ENCODE data around the gene GLYR1.

The GLYR1 gene

DNA sequence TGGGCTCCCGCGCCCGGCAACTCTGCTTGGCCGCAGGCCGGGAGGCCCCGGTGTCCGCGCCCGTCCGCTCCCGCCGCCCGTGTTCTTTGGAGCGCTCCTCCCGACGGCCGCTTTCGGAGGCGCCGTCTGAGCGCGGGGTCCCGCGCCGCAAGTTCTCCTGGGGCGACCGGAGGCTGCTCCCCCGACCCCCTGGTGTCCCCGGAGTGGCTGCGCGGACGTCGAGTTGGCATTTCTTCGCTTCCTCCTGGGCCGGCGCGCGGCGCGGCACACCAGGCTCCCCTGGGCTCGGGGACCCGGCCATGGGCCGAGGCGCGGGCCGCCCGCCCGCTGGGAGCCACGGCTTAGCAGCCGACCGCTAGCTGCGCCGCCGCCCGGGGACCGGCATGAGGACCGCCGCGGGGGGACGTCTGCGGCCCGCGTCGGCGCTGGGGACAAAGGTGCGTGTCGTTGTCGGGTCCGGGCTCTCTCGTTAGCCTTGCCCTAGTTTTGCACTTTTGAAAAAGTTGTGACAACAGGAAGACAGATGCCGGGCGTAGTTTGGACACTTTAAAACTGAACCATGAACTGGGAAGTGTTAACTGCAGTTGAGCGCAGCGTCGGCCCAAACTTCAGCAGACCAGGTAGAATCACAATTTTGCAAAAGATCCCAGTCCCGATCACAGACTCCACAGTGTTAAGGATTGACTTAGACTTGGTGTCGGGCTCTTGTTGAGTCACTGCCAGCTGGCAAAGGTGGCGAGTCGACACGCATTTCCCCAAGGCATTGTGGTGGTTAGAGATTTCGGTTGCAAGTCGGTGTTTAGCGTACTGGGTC is 893 bp upstream of the GLYR1 start:
- DNase-seq (ENCODE audit: low read depth): peak; percentile 24

DNA sequence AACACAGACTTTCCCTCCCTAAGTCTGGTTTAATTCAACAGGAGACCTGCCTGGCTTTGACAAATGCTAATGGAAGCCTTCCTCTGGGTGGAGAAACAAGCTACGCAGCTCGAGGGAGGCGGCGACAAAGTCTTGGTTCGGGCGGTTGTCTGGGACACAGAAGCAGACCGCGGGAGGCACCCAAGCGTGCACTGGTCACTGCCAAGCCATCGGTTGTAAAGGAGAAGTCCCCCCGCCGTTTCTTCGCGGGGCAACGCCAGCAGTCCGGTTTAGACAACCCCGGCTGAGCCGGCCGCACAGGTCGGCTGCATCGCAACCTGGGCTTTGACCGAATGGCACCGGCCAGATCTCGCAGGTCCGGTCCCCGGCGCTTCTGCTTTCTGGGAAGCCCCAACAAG is 586 bp downstream of the GLYR1 start:
- DNase-seq (ENCODE audit: low read depth): peak; percentile 33

DNA sequence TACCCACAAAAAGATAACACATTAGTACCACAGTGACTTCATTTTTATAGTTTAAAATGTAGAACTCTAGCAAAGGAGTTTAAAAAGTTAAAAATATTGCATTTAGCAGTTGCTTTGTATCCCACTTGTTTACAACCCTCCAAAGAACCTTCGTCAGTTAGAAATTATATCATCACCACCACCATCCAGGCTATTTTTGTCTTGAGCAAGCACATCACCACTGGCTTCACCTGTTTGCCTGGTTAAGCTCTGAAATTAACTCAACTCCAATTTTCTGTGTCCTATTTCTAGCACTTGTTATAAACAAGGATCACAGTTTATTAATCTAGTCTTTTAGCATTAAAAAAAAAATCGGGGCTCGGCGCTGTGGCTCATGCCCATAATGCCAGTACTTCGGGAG is 6.1 kb downstream of the GLYR1 start:
- DNase-seq (ENCODE audit: low read depth): no peak

- DNase-seq (ENCODE audit: low read depth): no peak
These were observed 7.1 kb downstream of the GLYR1 start for GRCh38 chr16:4839942-4840341.

- no peak for DNase-seq (ENCODE audit: low read depth)
These were observed 9.2 kb downstream of the GLYR1 start for GRCh38 chr16:4837733-4838501.

GRCh38 chr16:4836727-4837126 is 10.4 kb downstream of the GLYR1 start:
- DNase-seq (ENCODE audit: low read depth): no peak

DNA sequence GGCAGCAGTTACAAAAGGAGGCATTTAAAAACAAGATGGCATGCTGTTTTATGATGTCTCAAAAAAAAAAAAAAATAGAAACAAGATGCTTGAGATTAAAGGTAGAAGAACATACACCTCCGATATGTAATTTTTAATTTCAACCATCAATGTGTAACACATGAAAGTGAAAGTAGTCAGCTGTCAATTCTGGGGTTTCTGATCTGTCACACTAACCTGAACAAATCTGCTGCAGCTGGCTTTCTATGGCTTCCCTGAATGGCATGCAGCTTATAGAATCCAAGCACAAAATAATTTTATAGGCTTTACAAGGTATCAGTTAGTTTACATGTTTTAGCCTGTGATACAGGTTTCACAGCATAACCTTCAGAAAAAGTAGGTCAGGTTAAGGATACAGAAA is 13.5 kb downstream of the GLYR1 start:
- no peak for DNase-seq (ENCODE audit: low read depth)

DNA sequence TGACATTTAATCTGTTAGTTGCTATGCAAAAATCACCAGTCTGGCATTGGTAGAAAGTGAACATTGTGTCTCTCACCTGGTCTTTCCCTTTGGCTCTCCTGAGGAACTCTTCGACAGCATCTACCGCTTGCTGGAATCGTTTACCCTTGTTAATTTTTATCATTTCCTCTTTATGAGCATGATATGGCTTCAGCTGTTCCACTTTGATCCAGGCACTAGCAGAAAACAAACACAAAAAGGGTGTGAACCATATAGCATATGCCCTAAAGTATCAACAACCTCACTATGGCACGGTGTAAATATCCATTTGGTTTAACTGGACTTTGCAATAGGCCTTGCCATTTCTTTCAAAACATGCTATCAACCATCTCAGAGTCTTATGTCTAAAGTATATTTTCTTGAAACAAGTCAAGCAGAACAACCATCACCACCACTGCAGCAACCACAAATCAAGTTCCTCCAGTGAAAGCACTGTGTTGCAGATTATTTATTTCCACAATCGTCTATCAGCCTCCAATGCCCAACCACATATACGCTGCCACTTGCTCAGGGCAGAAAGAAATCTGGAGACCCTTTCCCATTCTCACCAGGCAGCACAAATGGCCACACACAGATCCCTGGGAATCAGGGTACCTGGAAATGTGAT is 14.3 kb downstream of the GLYR1 start:
- no peak for DNase-seq (ENCODE audit: low read depth)

DNA sequence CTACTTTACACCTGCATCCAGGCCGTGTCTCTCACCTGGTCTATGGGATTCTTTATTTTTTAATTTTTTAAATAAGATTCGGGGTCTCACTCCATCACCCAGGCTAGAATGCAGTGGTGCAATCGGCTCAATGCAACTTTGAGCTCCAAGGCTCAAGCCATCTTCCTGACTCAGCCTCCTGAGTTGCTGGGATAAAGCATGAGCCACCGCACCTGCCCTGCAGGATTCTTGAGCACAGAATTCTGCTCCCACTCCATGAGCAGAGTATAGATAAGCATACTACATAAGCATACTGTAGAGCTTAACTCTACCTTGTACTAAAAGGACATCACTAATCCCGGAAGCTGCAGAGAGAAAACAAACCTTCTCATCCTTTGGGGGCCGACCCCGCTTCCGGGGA is 15.5 kb downstream of the GLYR1 start:
- DNase-seq (ENCODE audit: low read depth): no peak

- DNase-seq (ENCODE audit: low read depth): no peak
These were observed 16.7 kb downstream of the GLYR1 start for GRCh38 chr16:4830408-4830807.

- DNase-seq (ENCODE audit: low read depth): peak; percentile 11
These were observed 18.3 kb downstream of the GLYR1 start for GRCh38 chr16:4828567-4829321.

DNA sequence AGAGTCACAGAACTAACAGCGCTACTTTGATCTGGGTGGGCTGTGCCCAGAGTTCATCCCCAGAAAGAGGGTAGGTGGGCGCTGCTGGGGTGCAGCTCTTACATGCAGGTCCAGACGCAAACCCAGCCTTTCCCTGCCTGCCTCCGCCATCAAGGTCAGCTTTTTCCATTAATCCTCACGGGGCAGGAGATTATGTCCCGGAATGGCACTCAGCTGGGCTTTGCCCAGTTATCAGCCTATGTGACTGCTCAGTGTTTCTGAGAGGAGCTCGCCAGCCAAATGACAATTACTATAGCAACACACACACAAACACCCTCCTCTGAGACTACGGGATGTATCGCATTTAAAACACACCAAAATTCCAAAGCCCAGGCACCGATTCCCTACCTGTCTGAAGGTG is 20.1 kb downstream of the GLYR1 start:
- DNase-seq (ENCODE audit: low read depth): no peak

- DNase-seq (ENCODE audit: low read depth): no peak
These were observed 20.6 kb downstream of the GLYR1 start for GRCh38 chr16:4826526-4826925.

- no peak for DNase-seq (ENCODE audit: low read depth)
These were observed 21.9 kb downstream of the GLYR1 start for GRCh38 chr16:4825196-4825595.

- DNase-seq (ENCODE audit: low read depth): no peak
These were observed 26.4 kb downstream of the GLYR1 start for GRCh38 chr16:4820652-4821051.

DNA sequence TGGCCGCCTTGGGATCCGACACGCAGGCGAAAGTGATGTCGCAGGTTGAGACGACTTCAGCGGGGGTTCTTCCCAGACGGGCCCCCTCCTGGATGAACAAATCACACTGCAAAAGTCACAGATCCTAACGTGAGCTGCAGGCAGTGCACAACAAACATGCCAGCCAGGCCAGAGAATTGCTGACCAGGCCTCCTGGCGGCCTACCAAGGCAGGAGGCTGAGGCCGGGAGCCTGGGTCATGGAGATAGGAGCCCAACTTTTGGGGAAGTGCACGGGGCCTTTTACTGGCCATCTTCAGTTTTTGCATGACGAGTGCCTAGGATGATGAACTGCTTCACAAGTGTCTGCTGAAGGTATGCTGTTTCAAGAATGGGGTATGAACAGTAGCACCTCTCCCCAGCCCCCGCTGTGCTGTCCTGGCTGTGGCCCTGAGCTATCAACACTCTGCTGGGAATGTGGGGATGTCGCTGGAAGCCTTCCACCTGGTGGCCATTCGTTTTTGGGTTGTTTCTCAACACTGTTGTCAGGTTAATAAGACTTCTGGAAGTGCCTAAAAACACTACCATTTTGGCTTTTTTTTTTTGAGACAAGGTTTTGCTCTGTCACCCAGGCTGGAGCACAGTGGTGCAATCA is 32.4 kb downstream of the GLYR1 start:
- DNase-seq (ENCODE audit: low read depth): no peak

DNA sequence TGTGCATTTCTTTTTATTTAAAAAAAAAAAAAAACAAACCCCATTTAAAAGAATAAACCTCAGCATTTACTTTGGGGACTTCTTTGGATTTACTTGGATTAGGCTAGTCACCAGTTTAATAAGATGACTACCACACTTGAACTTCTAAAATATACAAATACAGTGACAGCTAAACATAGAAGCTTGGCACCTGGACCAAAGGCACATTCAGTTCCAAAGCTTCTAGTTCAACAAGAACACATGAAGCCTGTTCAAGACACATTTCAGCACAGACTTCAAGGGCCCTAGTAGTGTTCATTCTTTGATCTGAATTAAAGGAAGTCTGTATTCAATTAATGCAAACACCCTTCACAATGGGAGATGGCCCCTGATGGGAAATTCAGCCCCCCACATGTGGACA is 33.0 kb downstream of the GLYR1 start:
- DNase-seq (ENCODE audit: low read depth): no peak

- DNase-seq (ENCODE audit: low read depth): no peak
These were observed 33.7 kb downstream of the GLYR1 start for GRCh38 chr16:4813251-4814003.

GRCh38 chr16:4811773-4812172 is 35.3 kb downstream of the GLYR1 start:
- no peak for DNase-seq (ENCODE audit: low read depth)

GRCh38 chr16:4811242-4811641 is 35.8 kb downstream of the GLYR1 start:
- DNase-seq (ENCODE audit: low read depth): no peak

DNA sequence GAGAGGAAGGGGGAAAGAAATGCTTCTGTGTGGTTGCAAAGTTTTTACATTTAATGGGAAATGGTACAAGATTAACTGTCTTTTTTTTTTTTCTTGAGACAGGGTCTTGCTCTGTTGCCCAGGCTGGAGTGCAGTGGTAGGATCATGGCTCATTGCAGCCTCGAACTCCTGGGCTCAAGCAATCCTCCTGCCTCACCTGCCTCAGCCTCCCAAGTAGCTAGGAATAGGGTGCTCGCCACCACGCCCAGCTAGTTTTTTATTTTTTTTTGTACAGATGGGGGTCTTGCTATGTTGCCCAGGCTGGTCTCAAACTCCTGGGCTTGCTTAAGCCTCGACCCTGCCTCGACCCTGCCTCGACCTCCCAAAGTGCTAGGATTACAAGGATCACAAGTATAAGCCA is 40.8 kb downstream of the GLYR1 start:
- no peak for DNase-seq (ENCODE audit: low read depth)
